HG02938 (cell line): ENCODE results near the gene TNS3.
A peak's percentile ranks its signal among the peaks of the same experiment; 100 is the strongest.
"Not testable (repeated sequence)": the region's sequence is repeated elsewhere in the genome, so short reads cannot be mapped to it uniquely, and the experiment has no call there.

ENCODE experiments used
- ATAC-seq: cut with Tn5 transposase; IDR thresholded peaks from one replicate; pipeline ENCODE4 v1.9.1; 2021; ENCODE audit warnings: mild to moderate bottlenecking, moderate library complexity; ENCODE audit not compliant: unreplicated experiment

TNS3 gene

DNA sequence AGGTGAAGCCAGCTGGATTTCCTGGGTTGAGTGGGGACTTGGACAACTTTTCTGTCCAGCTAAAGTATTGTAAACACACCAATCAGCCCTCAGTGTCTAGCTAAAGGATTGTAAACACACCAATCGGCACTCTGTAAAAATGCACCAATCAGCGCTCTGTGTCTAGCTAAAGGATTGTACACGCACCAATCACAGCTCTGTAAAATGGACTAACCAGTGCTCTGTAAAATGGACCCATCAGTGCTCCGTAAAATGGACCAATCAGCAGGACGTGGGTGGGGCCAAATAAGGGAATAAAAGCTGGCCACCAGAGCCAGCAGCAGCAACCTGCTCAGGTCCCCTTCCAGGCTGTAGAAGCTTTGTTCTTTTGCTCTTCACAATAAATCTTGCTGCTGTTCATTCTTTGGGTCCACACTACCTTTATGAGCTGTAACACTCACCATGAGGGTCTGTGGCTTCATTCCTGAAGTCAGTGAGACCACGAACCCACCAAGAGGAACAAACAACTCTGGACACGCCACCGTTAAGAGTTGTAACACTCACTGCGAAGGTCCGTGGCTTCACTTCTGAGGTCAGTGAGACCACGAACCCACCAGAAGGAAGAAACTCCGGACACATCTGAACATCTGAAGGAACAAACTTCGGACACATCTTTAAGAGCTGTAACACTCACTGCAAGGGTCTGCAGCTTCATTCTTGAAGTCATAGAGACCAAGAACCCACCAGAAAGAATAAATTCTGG is 21.8 kb upstream of the TNS3 start:
- ATAC-seq: not testable (repeated sequence)

DNA sequence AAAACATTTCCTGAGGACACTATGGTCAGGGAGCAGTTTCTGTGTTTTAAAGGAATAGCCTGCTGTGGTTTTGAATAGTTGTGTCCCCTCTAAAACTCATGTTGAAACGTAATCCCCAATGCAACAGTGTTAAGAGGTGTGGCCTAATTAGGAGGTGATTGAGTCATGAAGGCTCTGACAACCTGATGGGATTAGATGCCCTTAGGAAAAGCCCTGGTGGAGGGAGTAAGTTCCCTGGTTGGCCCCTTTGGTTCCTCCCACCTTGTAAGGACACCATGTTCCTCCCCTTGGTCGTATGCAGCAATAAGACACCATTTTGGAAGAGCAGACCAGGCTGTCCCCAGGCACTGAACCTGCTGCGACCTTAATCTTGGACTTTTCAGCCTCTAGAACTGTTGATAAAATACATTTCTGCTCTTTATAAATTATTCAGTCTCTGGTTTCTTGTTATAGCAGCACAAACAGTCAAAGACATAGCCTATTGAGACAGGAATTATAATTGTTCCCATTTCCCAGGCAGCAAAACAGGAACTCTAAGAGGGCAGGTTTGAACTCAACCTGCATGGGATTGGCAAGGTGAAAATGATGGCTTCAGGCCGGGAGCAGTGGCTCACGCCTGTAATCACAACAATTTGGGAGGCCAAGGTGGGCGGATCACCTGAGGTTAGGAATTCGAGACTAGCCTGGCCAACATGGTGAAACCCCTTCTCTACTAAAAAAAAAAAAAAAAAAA is 20.5 kb upstream of the TNS3 start:
- ATAC-seq: no peak

DNA sequence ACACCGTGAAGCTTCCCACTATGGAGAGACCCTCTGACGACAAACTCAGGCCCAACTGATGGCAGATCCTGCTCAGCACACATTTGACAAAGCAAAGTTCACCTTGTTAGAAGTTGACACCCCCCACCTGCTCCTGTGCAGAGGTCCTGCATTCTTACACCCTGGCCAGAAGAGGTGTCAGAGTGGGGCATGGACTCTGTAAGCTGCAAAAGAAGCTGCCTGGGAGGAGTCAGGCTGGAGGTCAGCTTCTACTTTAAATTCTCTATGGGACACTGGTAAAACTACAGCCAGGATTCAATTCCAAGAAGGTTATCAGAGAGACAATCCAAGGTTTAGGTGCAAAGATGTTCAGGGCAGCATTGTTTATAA is 20.0 kb upstream of the TNS3 start:
- no peak for ATAC-seq

DNA sequence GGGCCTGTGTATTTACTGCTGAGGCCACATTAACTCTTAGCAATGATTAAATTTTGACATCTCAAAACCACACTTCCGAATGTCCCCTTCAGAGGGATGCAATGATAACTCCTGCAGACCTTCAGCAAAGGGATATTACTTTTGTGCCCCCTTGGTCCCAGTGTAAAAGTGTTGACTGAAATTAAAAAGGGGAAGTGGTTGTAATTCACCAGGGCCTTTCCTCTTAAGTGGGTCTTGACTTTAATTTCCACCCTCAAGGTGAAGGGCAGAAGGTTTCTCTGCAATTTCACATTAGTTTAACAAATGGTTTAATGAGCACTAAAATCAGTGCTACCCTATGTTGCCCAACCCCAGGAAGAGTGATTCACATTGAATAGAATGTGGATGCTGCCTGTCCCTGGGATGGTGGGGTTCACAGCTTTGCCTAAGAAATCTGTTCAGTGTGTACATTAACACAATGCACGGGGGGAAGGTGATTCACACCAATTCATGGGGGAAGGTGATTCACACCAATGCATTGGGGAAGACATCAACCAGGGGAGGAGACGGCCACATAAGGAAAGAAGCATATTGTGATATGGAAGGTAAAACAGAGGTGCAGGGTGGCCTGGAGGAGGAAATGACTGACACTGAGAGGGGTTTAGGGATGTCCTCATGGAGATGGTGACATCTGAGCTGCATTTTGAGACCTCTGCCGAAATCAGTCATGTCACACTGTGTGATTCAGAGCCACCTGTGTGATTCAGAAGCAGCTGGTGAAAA is 19.4 kb upstream of the TNS3 start:
- peak; percentile 52 for ATAC-seq

DNA sequence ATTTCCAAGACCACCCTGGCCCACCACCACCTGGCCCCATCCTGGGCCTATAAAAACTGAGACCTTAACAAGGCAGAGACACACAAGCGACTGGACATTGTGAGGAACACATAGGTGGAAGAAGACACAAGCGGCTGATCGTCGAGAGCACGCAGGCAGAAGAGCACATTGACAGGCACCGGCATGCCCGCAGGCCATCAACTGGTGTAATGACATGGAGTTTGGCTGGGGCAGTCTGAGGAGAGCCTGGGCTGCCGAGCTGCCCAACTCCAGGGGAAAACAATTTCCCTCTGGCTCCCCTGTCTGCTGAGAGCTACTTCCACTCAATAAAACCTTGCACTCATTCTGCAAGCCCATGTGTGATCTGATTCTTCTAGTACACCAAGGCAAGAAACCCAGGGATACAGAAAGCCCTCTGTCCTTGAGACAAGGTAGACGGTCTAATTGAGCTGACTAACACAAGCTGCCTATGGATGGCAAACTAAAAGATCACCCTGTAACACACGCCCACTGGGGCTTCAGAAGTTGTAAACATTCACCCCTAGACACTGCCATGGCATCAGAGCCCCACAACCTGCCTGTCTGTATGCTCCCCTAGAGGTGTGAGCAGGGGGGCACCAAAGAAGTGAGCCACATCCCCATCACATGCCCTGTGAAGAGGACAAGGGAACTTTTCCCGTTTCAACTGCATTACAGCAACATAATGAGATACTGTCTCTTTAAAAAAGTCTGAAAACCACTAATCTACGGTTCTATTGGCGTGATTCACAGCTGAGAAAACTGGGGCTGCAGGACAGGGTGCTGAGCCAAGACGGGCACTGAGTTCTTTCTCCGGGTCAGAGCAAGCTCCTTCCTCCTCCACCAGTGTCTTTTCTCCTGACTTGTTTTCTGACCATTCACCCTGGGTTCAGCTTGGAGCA is 18.5 kb upstream of the TNS3 start:
- ATAC-seq: peak; percentile 59

DNA sequence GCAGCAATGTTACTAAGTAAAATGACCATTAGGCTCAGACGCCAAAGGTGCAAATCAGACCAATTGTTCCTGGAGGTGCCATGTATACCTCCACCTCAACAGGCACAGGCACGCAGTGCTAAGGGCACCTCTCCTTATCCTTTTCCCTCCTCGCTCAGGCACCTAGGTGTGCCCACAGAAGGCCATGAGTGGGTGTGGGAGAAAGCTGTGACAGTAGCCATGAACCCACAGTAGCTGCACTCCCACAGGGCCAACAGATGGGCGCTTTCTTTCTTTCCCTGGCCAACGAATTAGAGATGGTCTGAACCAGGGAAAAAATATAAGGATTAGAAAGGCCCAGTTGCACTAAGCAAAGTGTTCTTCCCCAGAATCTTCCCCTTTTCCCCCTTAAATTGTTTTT is 15.5 kb upstream of the TNS3 start:
- no peak for ATAC-seq

DNA sequence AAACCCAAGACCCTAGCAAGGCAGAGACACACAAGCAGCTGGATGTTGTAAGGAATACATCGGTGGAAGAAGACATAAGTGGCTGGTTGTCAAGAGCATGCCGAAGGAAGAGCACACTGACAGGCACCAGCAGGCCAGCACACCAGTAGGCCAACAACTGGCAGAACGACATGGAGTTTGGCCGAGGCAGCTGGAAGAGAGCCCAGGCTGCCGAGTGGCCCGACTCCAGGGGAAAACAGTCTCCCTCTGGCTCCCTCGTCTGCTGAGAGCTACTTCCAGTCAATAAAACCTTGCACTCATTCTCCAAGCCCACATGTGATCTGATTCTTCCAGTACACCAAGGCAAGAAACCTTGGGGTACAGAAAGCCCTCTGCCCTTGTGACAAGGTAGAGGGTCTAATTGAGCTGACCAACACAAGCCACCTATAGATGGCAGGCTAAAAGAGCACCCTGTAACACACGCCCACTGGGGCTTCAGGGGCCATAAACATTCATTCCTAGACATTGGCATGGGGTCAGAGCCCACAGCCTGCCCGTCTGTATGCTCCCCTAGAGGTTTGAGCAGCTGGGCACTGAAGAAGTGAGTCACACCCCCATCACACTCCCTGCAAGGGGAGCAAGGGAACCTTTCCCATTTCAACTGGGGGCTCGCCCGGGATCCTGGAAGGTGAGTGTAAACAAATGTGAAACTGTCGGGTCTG is 14.7 kb upstream of the TNS3 start:
- ATAC-seq: no peak

DNA sequence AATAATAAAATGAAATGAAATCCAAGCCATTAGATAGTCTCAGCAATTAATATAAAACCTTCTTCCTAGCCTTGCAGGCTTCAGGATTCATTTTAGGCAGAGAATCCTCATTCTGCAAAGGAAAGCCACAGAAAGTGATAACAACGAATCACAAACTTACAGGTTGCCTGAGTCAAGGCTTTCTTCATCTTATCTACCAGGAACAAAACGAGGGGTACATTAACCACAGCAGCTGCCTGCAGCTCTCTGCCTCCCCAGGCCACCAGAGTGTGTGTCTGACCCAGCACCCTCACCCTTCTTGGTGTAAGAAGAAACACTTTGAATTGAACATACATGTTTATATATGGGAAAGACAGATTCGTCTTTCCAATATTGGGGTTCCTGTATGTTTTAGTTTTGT is 12.5 kb upstream of the TNS3 start:
- ATAC-seq: no peak

DNA sequence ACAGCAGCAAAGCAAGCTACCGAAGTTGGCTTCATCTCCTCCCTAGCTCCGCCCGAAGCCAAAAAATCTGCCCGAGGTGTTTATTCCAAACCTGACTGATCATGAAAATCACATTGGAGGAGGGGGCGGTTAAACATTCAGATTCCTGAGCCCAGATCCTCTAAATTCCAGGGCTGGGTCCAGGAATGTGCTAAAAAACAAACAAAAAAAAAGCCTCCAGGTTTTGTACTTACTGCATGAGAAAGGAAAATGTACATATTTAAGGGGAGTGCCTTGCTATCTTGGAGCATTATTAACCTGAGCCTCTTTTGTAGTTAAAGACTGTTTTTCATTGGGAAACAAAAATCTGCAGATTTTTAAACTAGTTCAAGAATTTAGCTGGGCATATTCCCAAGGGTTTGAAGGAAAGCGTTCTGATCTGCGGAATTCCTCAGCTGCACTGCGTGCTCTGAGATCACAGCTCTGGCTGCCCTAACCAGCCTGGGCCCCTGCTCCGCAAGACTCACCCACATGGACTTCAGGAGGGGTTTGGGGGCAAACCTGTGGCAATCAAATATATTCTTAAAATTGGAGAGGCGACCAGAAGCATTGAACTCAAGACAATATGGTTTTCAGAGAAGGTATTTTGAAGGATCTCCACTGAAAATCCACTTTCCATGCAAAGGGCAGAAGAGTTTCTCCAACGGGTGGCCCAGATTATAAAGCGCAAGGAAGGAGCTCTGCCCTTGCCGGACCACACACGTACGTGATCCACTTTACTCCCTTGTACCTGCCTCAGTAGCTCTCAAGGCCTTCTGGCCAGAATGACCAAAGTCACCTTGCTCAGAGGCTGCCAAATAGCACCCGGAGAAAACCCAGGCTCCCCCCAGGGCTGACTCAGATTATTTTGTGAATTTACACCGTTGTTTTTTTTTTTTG is 10.0 kb upstream of the TNS3 start:
- ATAC-seq: no peak

DNA sequence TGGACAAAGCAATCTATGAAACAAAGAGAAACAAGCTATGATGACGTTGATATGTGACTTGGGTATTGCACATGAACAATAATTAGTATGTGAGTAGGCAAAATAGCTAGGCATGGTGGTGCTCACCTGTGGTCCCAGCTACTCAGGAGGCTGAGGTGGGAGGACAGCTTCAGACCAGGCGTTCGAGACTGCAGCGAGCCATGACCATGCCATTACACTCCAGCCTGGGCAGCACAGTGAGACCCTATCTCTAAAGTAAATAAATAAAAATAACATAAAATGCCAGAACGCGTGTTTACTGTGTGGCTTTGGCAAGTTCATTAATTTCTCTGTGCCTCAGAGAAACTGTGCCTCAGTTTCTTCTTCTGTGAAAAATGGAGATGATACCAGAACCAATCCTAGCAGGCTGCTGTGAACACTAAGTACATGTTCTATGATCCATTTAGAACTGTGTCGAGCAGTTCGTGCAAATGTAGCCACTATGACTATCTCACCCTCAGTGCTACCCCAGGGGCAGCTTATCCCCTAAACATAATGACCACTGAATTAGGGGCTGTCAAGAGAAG is 9.3 kb upstream of the TNS3 start:
- no peak for ATAC-seq

DNA sequence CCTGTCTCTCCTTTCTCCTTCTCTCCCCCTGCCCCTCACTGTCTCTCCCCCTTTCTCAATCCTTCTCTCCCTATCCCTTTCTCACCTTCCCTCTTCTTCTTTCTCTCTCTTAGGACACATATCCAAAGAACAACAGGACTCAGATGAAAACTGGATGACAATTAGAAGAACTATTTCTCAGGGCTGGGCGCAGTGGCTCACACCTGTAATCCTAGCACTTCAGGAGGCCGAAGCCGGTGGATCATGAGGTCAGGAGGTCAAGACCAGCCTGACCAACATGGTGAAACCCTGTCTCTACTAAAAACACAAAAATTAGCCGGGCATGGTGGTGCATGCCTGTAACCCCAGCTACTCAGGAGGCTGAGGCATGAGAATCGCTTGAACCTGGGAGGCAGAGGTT is 8.3 kb upstream of the TNS3 start:
- ATAC-seq: not testable (repeated sequence)

DNA sequence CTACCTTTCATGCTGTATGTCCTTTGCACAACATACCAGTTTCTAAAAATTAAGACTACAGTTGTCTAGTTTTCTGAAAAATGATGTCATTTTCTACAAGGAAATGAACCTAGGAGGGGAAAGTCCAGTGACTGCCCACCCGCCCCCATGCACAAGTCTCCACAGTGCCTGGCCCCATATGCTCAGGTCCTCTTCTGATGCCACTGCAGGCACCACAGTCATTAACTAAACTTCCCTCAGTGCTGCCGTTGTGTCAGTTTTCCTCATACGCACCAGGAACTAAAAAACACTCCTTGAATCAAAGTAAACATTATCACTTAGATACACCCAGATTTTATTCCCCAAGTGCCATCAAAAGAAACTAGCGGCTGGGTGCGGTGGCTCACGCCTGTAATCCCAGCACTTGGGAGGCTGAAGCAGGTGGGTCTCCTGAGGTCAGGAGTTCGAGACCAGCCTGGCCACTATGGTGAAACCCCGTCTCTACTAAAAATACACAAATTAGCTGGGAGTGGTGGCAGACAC is 6.9 kb upstream of the TNS3 start:
- no peak for ATAC-seq

DNA sequence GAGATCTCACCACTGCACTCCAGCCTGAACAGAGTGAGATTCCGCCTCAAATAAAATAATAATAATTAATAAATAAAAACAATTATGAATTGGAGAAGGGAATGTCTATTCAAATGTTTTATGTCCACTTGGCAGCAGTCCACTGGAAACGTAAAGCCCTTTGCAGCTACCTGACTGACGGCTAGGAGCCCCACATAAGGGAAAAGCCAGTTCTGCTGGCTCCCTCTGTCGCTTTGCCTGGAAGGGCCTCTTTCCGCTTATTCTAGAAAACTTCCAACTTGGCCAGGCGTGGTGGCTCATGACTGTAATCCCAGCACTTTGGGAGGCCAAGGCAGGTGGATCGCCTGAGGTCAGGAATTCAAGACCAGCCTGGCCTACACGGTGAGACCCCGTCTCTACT is 6.1 kb upstream of the TNS3 start:
- no peak for ATAC-seq

DNA sequence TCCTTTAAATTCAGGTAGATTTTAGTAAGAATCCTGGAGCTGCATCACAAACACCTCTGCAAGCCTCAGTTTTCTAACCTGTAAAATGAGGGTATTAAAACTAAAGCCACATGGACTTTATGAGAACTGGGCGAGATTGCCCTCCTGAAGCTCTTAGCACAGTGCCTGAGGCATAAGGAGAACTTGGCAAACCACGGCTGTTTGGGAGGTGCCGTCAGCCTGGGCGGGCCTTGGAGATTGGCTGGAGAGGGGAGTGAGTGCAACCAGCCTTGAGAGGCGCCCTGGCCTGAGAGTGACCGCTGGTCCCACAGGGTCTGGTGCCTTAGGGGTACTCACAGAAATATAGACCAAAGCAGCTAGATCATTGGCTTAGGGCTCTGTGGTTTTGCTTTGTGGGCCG is 5.4 kb upstream of the TNS3 start:
- ATAC-seq: no peak

DNA sequence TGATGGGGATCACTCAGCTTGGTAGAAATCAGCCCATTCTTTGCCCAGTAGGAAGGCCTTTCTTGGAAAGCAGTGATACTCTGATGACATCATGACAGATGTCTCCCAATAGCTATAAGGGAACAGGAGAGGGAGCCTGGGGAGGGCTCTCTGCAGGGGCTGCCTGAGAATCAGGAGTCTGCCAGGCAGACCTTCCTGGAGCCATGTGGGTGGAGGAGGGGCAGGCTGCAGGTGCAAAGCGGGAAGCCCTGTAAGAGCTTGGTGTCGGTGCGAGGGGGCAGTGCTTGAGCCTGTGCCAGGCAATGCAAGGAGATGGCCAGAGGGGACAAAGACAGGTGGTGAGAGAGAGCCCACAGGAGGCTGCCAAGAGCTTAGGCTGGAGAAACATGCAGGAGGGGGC is 5.0 kb upstream of the TNS3 start:
- ATAC-seq: no peak

DNA sequence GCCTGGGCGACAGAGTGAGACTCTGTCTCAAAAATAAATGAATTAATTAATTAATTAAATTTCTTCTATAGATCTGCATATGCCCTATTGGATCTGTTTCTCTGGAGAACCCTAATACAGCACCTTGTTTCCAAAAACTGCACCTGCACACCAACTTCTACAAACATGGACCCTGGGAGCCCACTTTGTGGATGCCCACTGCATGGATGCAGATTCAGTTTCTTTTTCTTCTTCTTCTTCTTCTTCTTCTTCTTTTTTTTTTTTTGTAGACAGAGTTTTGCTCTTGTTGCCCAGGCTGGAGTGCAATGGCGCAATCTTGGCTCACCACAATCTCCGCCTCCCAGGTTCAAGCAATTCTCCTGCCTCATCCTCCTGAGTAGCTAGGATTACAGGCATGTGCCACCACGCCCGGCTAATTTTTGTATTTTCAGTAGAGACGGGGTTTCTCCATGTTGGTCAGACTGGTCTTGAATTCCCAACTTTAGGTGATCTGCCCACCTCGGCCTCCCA is 4.3 kb upstream of the TNS3 start:
- ATAC-seq: not testable (repeated sequence)

DNA sequence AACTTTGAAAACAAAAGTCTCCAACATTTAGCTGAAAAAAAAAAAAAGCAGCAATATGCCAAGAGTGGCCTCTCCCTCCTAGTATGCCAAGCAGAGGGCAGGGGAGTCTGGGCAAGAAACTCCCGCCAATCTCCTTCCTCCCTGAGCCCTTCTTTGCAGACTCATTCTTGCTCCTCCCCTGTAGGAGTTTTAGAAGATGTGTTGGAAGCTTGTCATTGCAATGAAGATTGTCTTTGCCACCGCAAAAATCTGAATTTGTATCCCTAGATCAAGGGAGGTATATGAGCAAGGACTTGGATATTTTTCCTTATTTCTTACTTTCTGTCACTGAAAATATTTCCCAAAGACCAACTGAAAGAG is 2.6 kb upstream of the TNS3 start:
- ATAC-seq: no peak

DNA sequence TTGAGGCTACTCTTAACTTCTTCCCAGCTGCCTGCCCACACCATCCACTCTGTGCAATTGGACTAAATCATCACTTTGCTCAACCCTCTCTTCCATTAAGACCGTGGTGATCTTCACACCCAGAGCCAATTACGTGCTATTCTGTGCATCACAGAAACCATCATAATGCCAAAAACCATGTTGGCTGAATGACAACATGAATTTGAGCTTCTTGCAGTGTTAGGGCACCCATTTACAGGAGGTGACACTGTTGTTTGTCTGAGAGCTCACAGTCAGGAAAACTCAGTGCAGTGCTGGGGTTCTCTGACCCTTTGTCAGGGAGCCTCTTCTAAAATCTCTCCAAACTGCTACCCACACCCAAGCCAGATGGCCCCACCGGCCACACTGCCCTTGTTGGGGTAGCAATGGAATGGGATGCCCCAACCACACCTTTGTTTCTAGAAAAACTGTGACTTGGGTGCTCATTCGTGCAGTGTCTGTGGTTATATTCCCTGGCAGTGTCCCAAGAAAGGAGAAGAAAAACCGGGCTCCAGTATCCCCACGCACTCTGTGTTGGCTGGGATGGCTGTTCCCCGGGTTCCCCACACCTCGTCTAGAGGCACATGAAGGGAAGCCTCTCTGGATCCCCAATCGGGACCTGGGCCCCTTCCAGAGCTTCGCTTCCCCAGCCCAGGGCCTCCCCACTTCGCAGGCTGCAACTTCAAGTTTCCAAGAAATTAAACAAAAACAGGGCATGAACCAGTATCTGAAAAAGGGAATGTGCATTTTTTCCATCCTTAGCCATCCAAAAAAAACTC is 2.0 kb upstream of the TNS3 start:
- no peak for ATAC-seq
